Thyroid gland (tissue), 4 donors: ENCODE data around the gene SUPT3H. TPM values are rescaled to one million over a fixed set of nuclear protein-coding genes. Genes with fewer than 3 reads are reported as not detected.

Source experiments
- microRNA counts, 2 donors: library from miRNA; unstranded; fragments of <30 nt; microRNA quantifications; one replicate each; lab custom pipeline; 2016 to 2017
- microRNA-seq: library from miRNA; unstranded; fragments of <30 nt; microRNA quantifications from one replicate; pipeline ENCODE4, GENCODE V29; 2016
- small RNA-seq: library from RNA; depleted of rRNA; stranded (forward); fragments of <200 nt; gene quantifications from one replicate; pipeline ENCODE3, GENCODE V24; 2016
- total RNA-seq, 4 donors: library from RNA; depleted of rRNA; stranded (reverse); fragments of >200 nt; gene quantifications; one replicate each; pipeline ENCODE4 v1.2.3, GENCODE V29; 2016

Gene SUPT3H
- total RNA-seq, 4 donors from 2014 or later, result 9.8 to 21.6 (median 11.1) TPM

MicroRNAs encoded within 50 kb of the gene (microRNA counts, 767-probe panel; counts per million panel counts)
- microRNA hsa-miR-586 (lab: Ali Mortazavi, UCI), result 0 to 2,081 counts per million in 2 donors

Small RNA genes within 50 kb of the gene (microRNA-seq; reads per million reads assigned to microRNA genes)
- not detected for gene MIR586

Small RNA genes within 50 kb of the gene (small RNA-seq; reads per million reads assigned to genes)
- gene MIR586, result not detected

Other genes with a start within 250 kb of the SUPT3H start
- gene RUNX2, start 49.6 kb downstream of the SUPT3H start, total RNA-seq, result 1 to 10 TPM; 1.6 to 4.2 (median 2.7) TPM